ENCODE data around the gene MYL7. TPM values are rescaled to one million over a fixed set of nuclear protein-coding genes. Genes with fewer than 3 reads are reported as not detected.

The MYL7 gene
- total and polyA plus RNA-seq, 2 experiments from 2014 or later, result 4.8 TPM; not detected in 1

- H3K27ac Mint-ChIP-seq, result no peak overlapping the region
- Histone ChIP-seq H3K9me2 (ENCODE audit: insufficient read depth) (no peaks in the 10 kb centered on the region), H3K4me2 (no peak overlapping the region), H2AFZ (no peak overlapping the region), H3K79me2 (replicated peaks; ENCODE audit: insufficient read depth) (no peaks in the 10 kb centered on the region), H4K20me1 (replicated peaks; ENCODE audit: insufficient read depth) (no peaks in the 10 kb centered on the region), H3K27ac (ENCODE audit: low read depth) (no peak overlapping the region), H3K4me3 (no peak overlapping the region), H3K4me1 (ENCODE audit: insufficient read depth) (no peaks in the 10 kb centered on the region), H3F3A (replicated peaks; ENCODE audit: low read depth) (no peaks in the 10 kb centered on the region), H3K27me3 (ENCODE audit: insufficient read depth) (no peaks in the 10 kb centered on the region), H3K36me3 (ENCODE audit: insufficient read depth) (no peaks in the 10 kb centered on the region)
- H3K36me3 Mint-ChIP-seq (ENCODE audit: low read depth), result no peaks in the 10 kb centered on the region
- H3K9me3 Mint-ChIP-seq, result no peaks in the 10 kb centered on the region
- ATAC-seq (no peak), DNase-seq (ENCODE audit: low spot score) (no peak)
- H3K27me3 Mint-ChIP-seq (ENCODE audit: insufficient read depth, low read depth, poor library complexity), result peaks cover 3% of the 10 kb centered on the region
- no peak for TF ChIP-seq STAT1 (IDR thresholded peaks at IDR 0.05; ENCODE audit: unreplicated experiment)
- TF ChIP-seq CTCF (conservative IDR thresholded peaks at IDR 0.05; ENCODE audit: low read depth in 2 of 2), result no peak
- TF ChIP-seq JUNB (IDR thresholded peaks at IDR 0.05; ENCODE audit: unreplicated experiment), result no peak
- TF ChIP-seq ETS1 (IDR thresholded peaks at IDR 0.05), result no peak
- TF ChIP-seq ZNF331 (CRISPR knock-in tag; IDR thresholded peaks at IDR 0.05; ENCODE audit: low read depth), result no peak
- no peak for TF ChIP-seq EZH2 (IDR thresholded peaks at IDR 0.05; ENCODE audit: low read depth, unreplicated experiment)
- H3K4me3 Mint-ChIP-seq, result no peak overlapping the region
- H3K4me1 Mint-ChIP-seq, result peaks cover 3% of the 10 kb centered on the region; the same call in 2 of the 3 replicates
These were observed 14.4 kb upstream of the MYL7 start for GRCh38 chr7:44155191-44156185.

GRCh38 chr7:44154703-44155102 lies 13.6 kb upstream of the MYL7 start:
- H3K36me3 Mint-ChIP-seq (ENCODE audit: low read depth), result no peaks in the 10 kb centered on the region
- no peak for ATAC-seq
- no peaks in the 10 kb centered on the region for H3K9me2 ChIP-seq (ENCODE audit: insufficient read depth)
- no peaks in the 10 kb centered on the region for H3K4me1 ChIP-seq (ENCODE audit: insufficient read depth)
- peaks cover 3% of the 10 kb centered on the region; the same call in 2 of the 3 replicates for H3K4me1 Mint-ChIP-seq
- H2AFZ ChIP-seq, result no peak overlapping the region
- H3K36me3 ChIP-seq (ENCODE audit: insufficient read depth), result no peaks in the 10 kb centered on the region
- H4K20me1 ChIP-seq (replicated peaks; ENCODE audit: insufficient read depth), result no peaks in the 10 kb centered on the region
- H3K27ac Mint-ChIP-seq, result no peak overlapping the region
- no peaks in the 10 kb centered on the region for H3K27me3 ChIP-seq (ENCODE audit: insufficient read depth)
- no peak overlapping the region for H3K4me2 ChIP-seq
- H3K4me3 Mint-ChIP-seq, result no peak overlapping the region
- H3K79me2 ChIP-seq (replicated peaks; ENCODE audit: insufficient read depth), result no peaks in the 10 kb centered on the region
- no peak for DNase-seq (ENCODE audit: low spot score)
- H3K9me3 Mint-ChIP-seq, result no peaks in the 10 kb centered on the region
- no peaks in the 10 kb centered on the region for H3F3A ChIP-seq (replicated peaks; ENCODE audit: low read depth)
- peaks cover 3% of the 10 kb centered on the region for H3K27me3 Mint-ChIP-seq (ENCODE audit: insufficient read depth, low read depth, poor library complexity)
- H3K4me3 ChIP-seq, result no peak overlapping the region
- H3K27ac ChIP-seq (ENCODE audit: low read depth), result no peak overlapping the region
- TF ChIP-seq REST (IDR thresholded peaks at IDR 0.05; ENCODE audit: unreplicated experiment) (no peak), POLR2AphosphoS5 (IDR thresholded peaks at IDR 0.05; ENCODE audit: low read depth) (no peak), ZNF331 (CRISPR knock-in tag; IDR thresholded peaks at IDR 0.05; ENCODE audit: low read depth) (no peak), CTCF (conservative IDR thresholded peaks at IDR 0.05; ENCODE audit: low read depth in 2 of 2) (no peak), EZH2phosphoT487 (IDR thresholded peaks at IDR 0.05; ENCODE audit: unreplicated experiment) (no peak), EZH2 (IDR thresholded peaks at IDR 0.05; ENCODE audit: low read depth, unreplicated experiment) (no peak), NANOG (IDR thresholded peaks at IDR 0.05; ENCODE audit: borderline replicate concordance) (no peak), CREB1 (CRISPR knock-in tag; IDR thresholded peaks at IDR 0.05; ENCODE audit: low read depth) (no peak), ETS1 (IDR thresholded peaks at IDR 0.05) (no peak)
